Suprapubic skin (tissue), 4 donors: ENCODE data around the gene IL36RN.

Source experiments
- POLR2A ChIP-seq, 2 donors: fragments of 450-650 bp; IDR thresholded peaks; one replicate each; pipeline ENCODE4 v1.6.1; 2017; ENCODE audit warnings: antibody characterized with exemption in 2 of 2, mild to moderate bottlenecking in 2 of 2, moderate library complexity in 2 of 2
- POLR2AphosphoS5 ChIP-seq, 3 donors: sonication (generic); formaldehyde crosslinking; IDR thresholded peaks; one replicate each; pipeline ENCODE4 v1.6.1; 2017; ENCODE audit warnings: antibody characterized with exemption in 3 of 3

GRCh38 chr2:113083296-113083695 lies 24.3 kb downstream of the IL36RN start:
- TF ChIP-seq POLR2A (IDR thresholded peaks at IDR 0.05) (no peak), POLR2AphosphoS5 (IDR thresholded peaks at IDR 0.05) (no peak)
